Activated CD4-positive, alpha-beta T cell treated with anti-CD3 and anti-CD28 coated beads, Interleukin-2, Interleukin-6, amounts not matched to agents 100 ng/mL and 50 ng/mL, durations not matched to agents 16 hours and 8 hours (primary cell): Measurements from ENCODE around the gene TNFSF13B.
"Not testable (repeated sequence)": the region's sequence is repeated elsewhere in the genome, so short reads cannot be mapped to it uniquely, and the experiment has no call there.

Experiments
- DNase-seq: peaks from one replicate; pipeline ENCODE4 v3.0.0-alpha.2; 2020

Gene TNFSF13B

DNA sequence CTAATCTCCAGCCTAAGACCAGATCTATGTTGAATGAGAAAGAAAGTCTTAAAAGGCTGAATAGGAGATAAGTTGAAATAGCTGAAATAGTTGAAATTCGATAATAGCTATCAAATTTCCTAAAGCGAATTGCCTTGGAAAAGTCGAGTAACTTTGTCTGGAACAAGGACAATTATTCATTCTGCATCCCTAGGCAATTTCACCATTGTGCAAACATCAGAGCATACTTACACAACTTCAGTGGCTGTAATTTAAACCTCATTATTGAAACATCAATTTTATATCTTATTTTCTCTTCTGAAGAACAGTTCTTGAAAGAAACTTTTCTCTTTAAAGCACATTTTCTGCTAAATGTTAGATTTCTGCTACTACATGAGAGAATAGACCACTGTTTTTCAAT lies 13.6 kb downstream of the TNFSF13B start:
- no peak for DNase-seq

DNA sequence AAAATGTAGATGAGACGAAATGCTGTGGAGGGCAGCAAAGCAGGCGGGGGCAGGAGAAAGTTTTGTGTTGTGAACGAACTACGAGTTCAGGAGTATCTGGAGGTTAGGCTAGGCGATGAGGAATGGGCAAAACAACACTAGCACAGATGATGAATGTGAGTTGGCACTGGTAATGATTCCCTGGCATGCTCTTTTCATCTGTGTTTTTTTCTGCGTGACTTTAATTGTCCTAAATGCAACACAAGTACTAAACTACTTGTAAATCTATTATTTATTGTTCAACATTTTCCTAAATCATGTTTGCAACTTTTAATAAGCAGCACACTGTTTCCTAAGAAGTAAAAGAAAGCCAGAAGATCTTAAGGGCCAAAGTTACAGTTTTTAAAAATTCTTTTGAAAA lies 19.2 kb downstream of the TNFSF13B start:
- no peak for DNase-seq

DNA sequence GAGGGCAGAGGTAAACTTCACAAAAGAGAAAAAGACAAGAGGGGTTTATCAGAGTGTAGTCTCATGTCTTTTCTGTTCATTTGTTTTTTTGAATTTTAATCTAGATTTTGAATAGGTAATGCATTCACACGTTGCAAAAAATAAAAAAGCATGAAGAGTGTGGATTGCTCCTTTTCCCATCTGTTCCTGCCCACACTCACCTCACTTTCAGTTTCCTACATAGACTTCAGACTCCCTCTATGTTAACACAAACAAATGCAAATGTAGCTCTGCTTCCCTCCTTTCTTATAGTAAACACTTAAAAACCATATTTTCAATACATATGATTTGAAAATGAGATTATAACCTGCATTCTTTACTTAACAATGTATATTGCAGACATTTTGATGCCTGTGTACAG lies 20.3 kb downstream of the TNFSF13B start:
- no peak for DNase-seq

DNA sequence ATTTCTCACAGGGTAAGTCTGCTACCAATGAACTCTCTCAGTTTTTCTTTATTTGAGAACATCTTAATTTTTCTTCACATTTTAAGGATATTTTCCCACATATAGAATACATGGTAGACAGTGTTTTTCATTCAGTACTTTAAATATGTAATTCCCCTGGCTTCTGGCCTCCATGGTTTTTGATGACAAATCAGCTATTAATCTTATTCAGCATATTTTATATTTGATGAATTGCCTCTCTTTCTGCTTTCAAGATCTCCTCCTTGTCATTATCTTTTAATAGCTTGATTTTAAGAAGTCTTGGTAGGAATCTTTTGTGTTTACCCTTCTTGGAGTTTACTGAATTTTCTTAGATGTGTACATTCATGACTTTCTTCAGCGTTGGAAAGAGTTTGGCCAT lies 27.6 kb downstream of the TNFSF13B start:
- DNase-seq, result no peak

DNA sequence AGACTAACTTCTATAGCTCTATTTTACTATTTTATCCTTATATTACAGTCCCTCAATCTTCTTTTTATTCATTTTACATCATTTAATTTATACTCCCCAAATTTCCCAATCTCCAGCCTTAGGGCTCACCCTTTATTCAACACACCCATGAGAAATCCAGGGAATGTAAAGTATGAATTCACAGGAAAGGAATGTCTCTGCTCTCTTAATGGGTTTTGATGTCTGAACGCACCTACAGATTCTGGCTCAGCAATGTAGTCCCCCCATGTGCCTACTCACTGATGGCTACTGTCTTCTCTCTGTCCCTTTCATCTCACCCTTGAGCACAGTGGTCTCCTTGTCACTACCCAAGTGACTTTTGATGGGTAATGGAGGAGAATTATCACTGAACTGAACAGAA lies 32.8 kb downstream of the TNFSF13B start:
- no peak for DNase-seq

DNA sequence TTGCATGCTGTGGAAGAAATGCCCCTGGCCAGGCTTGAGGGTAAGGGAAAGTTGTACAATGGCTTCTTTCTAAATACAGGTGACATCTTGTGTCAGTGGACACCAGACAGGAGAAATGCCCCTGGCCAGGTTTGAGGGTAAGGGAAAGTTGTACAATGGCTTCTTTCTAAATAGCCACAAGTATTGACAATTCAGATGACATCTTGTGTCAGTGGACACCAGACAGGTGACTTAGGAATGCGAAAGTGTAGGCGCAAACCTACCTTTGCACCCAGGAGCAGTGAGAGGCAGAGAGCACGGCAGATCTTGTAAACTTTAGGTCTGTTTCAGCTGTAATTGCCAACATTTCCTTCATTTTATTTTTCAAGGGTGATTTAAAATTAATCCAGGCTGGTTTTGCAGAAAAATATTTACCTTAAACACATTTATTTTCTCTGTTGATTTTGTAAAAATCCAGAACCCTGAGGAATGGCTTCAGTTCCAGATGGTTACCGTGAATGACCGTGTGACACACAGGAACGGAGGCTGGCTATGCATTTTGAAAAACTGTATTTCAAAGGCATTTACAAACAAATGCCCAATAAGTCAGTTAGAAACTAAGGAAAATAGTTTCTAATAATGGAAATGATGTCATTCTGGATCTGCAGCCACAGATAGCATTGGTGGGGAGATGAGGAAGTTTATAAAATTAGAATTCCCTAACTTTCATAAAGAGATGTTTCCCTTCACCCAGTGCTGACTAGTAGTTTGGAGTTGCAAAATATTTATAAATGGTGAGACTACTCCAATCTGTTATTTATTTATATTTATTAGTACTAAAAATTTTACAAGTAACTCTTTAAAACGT lies 34.9 kb downstream of the TNFSF13B start:
- DNase-seq, result no peak

DNA sequence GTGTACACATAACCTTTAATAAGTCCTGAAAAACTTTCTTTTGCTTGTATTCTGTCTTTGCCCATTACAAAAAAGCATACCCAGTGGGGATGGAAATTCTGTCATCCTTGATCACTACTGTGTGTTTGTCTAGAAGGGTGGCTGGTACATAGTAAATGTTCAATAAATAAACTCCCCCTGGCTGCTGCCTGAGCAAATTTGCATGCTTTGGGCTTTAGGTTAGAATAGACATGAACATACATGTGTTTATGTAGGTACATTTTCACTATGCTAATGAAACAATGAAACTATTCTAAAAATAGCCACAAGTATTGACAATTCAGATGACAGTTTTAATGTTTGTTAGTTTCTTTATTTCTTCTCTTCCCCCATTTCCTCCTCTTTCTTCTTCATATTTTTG lies 36.1 kb downstream of the TNFSF13B start:
- no peak for DNase-seq

DNA sequence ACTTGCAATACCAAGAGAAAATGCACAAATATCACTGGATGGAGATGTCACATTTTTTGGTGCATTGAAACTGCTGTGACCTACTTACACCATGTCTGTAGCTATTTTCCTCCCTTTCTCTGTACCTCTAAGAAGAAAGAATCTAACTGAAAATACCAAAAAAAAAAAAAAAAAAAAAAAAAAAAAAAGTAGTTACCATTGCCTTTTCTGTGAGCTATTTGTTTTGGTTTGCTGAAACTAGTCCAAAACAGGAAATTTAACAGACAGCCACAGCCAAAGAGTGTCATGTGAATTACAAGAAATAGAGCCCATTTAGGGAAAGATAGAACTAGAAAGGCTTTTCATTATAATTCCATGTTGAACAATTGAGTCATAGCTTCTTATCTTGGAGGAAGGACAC lies 37.3 kb downstream of the TNFSF13B start:
- no peak for DNase-seq

DNA sequence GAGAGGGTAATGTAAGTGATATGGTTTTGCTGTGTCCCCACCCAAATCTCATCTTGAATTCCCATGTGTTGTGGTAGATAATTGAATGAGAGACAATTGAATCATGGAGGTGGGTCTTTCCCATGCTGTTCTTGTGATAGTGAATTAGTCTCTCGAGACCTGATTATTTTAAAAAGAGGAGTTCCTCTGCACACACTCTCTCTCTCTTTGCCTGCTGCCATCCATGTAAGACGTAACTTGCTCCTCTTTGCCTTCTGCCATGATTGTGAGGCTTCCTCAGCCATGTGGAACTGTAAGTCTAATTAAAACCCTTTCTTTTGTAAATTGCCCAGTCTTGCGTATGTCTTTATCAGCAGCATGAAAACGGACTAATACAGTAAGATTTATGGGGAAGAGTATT lies 42.1 kb downstream of the TNFSF13B start:
- DNase-seq, result not testable (repeated sequence)

DNA sequence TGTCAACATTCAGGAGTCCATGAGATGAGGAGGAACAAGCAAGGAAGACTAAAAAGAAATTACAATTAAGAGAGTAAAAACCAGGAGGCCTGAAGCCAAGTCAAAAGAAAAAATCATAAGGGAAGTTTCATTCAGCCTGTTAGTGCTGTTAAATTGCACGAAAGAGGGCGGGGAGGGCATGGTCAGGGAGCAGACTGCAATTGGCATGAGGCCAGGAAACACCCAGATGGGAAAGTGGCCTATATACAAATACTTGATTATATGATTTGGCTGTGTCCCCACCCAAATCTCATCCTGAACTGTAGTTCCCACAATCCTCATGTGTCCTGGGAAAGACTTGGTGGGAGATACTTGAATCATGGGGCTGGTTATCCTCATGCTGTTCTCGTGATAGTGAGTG lies 43.9 kb downstream of the TNFSF13B start:
- no peak for DNase-seq

DNA sequence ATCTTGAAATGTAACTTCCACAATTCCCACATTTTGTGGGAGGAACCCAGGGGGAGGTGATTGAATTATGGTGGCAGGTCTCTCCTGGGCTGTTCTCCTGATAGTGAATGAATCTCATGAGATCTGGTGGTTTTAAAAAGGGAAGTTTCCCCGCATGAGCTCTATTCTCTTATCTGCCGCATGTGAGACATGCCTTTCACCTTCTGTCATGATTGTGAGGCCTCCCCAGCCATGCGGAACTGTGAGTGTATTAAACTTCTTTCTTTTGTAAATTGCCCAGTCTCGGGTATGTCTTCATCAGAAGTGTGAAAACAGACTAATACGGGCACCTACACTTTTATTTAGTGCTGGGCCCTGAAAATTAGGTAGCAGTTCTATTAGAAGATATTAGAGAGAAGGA lies 45.8 kb downstream of the TNFSF13B start:
- no peak for DNase-seq

DNA sequence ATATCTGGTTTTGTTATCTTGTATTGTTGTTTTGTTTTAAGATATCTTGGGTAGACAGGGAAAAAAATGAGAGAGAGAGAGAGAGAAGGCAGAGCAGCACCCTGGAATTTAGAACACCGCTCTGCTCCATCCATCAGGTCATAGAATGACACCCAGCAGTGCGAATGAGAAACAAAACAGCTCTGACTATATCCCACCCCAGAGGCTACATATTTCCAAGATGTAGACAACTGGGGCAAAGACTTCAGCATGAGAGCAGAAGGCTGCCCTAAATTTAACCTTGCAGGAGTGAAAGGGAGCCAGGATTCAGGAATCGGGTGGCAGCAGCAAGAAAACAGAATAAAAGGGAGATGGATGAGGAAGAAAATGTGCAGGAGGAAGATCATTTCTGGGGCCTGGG lies 46.5 kb downstream of the TNFSF13B start:
- no peak for DNase-seq

DNA sequence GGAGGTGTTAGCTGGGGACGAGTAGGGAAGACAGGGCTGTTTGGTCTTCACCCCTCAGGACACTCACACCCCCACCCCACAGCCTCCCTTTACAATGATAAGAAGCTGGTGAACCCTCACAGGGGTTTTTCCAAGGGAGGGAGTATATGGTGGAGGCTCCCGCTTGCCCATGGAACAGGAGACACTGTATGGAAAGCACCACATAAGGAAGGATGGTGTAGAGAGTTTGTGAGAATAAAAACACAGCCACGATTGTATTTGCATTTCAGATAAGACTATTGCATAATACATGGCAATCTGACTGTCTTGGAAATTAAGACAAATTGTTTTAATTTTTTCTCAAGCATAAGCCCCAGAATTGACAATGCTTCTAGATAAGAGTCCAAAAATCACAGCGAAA lies 46.9 kb downstream of the TNFSF13B start:
- DNase-seq, result no peak

DNA sequence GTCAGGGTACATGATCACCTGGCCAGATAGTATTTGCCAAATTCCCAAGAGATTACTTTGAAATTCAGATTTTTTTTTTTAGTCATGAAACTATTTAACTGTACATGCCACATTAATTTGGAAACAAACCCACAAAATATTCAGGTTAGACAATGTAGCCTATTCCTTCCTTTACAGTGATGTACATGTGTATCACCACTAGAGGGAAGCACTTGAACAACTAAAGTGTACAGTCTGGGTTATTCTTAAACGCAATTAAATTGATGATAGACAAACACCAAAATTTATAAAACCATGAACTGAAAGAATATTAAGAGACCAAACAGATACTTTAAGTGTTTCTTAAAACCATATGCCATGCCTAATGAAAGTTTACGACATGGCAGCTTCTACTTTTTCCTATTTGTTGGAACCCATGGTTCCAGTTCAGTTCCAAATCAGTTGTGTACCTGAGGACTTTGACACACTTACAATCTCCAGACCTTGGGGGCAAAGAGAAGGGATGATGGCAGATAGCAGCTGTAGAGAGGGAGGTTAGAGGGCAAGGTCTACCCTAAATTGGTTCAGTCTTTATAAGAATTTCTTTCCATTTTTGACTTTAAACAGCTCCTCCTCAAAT lies 52.8 kb downstream of the TNFSF13B start:
- DNase-seq, result peak; percentile 56

DNA sequence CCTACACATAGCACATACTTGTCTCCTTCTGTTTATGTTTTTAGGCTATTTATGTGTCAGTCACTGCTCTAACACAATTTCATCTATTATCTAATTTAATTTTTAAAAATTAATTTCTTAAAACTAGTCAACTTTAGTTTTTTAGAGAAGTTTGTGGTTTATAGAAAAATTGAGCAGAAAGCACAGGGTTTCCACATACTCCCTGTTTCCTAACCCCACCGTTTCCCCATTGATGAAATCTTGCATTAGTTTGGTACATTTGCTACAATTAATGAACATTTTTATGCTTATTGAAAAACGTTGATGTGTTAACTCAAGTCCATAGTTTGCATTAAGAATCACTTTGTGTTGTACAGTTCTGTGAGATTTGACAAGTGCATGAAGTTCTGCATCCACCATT lies 53.5 kb downstream of the TNFSF13B start:
- DNase-seq, result no peak

DNA sequence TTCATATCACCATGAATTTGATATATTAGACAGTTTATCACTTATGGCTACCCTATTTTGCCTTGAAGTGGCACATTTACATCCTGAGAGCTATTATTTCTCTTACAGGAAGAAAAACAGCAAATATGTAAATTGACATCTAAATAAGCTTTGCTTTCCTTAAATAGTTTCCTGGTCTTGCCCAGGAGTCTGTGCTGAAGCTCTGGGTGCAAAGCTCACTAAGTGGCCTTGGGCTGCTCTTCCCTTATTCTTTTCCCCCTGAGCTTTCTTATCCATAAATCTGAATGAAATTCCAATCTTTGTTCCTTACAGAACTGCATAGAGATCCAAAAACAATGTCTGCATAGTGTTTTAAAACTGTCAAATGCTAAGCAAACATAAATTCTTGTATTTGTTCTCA lies 56.3 kb downstream of the TNFSF13B start:
- DNase-seq, result no peak

DNA sequence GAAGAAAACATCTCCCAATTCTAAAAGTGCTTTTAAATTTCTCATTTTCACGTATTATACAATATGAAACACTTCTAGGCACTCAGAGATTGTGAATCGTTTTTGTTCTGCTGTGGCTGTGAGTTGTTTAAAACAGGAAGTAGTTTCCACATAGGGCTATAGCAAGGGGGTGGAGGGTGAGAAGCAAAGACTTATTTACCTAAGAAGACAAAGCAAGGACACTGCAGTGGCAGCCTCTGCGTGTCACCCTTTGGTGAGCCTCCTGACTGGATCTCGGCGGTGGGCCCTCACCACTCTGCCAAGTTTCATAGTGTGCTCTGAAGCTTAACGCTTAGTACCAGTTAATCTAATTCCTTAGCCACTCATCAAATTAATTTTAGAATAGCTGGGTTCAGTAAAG lies 56.8 kb downstream of the TNFSF13B start:
- DNase-seq, result no peak

DNA sequence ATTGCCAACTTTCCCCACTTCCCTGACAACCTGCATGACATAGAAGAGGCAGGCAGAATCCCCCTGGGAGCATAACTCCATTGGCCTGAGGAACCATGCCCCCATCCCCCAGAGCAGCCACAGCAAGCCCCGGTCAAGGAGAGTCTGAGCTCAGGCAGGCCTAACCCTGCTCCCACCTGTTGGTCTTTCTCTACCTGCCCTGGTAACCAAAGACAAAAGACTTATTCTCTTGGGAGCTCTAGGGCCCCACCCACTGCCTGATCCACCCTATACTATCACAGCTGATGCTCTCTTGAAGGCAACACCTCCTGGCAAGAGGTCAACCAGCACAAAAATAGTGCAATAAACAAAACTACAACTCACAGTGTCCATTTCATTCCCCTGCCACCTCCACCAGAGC lies 59.3 kb downstream of the TNFSF13B start:
- no peak for DNase-seq

DNA sequence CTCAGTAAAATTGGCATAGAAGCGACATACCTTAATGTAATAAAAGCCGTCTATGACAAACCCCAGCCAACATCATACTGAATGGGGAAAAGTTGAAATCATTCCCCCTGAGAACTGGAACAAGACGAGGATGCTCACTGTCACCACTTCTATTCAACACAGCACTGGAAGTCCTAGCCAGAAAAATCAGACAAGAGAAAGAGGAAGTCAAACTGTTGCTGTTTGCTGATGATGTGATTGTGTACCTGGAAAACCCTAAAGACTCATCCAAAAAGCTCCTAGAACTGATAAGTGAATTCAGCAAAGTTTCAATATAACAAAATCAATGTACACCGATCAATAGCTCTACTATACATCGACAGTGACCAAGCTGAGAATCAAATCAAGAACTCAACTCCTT lies 63.3 kb downstream of the TNFSF13B start:
- DNase-seq, result no peak

DNA sequence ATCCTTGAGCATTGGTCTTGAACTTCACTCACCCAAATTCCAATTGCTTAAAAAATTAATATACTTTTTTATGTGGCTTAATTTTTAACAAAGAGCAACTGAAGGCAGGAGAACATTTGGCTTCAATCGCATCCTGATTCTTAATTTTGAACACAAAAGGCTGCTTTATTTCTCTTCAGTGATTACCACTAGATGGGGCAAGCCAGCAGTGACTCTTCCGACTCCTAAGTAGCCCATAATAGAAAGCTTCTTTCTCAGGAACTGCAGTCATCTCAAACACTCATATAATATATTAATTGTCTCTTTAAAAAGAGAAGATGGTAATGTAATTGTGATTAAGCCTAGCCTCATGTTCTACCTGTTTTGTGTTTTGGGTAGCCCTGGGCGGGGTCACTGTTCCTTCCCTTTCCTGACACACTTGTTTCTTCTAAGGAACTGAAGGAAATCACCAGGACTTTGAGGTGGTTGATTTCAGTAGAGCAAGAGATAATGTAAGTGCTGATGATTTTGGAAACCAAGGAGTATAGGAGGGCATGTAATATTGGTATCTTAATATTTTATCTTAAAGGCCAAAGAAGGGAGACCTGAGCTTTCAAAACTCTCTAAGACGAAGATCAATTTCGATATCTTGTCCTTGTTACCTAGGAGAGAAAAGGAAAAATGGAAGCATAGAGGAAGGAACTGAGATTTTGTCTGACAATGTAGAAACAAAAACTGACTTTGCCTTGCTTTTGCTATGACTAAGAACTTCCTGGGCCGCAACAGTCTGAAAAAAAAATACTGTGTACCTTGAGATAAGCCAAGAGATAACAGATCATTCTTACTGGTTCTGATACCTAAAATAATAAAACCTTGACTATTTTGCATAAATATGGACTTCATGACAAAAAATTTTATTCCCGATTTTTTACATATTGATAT lies 73.1 kb downstream of the TNFSF13B start:
- DNase-seq, result peak; percentile 44

DNA sequence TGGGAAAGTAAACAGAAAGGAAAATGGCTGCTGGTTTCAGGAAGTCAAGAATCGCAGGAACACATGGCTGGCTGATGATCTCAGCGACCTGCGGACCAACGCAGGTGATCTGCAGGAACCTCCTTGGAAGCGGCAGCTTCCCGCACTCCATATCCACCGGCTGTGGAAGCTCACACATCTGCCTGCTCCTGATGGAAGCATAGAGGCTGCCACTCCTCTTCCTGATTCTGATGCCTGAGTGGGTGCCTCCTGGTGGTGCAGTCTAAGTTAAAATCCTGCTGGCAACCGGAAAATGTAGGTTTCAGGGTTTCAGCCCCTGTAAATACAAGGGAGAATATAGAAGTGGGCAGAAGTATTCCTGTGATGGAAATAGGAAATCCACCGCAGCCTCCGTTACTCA lies 75.5 kb downstream of the TNFSF13B start:
- no peak for DNase-seq

DNA sequence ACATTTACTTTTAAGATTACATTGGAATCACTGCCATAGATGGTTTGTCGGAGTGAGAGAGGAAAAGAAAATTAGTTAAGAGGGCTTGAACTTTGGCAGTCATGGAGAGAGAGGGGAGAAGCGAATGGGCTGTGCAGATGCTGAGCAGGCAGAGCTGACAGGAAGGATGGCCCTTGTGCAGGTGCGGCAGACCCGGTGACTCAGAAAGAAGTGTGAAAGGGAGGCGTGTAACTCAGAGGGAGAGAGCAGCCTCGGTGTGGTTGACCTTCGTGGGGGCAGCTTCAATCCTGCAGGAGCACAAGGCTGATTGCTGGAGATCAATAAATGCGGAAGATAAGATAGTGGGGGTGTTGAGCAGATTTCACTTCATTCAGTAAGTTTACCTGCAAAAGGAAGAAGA lies 76.9 kb downstream of the TNFSF13B start:
- peak; percentile 24 for DNase-seq

DNA sequence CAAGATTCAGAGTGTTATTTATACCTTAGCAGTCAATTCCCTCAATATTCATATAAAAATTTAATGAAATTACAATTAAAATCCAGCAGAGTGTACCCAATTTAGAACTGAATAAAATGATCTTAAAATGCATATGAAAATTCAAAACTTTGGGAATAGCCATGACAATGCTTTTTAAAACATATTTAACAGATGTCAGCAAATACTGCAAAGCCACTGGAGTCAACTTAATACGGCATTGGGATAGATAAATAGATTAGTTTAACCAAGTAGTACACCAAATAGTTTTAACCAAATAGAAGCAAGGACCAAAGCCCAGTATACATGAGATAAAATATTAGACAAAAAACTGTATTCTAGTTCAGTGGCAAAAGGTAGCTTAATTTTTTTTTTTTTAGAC lies 79.8 kb downstream of the TNFSF13B start:
- no peak for DNase-seq

DNA sequence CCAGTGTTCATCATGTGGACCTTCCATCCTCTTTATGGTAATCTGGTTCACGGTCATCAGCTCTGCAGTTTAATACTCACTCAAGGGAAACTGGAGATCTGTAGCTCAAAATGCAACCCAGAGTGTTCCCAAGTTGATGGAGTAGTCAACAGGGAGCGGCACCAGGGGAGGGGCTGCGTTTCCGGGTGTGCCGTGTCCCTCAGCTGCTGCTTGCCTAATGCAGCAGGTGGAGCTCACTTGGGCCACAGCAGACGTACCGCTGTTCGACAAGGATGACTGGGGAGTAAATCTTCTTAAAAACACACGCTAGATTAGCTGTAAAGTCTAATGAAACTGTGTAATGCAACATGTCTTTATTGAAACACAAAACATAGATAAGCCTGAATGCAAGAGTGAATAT lies 81.1 kb downstream of the TNFSF13B start:
- DNase-seq, result no peak
